Activated T-cell treated with anti-CD3 and anti-CD28 coated beads, Interleukin-2, amount 50 U/mL, for 72 hours (primary cell): Measurements from ENCODE around the gene SORT1. TPM values are rescaled to one million over a fixed set of nuclear protein-coding genes. Genes with fewer than 3 reads are reported as not detected.

Experiments
- ATAC-seq, 2 donors: fragments of 150-1000 bp; cut with Tn5 transposase; replicated peaks in 1 of 2; 2 replicates each; pipeline ENCODE4 v1.10.0; 2021; ENCODE audit warnings: moderate library complexity in 2 of 2, mild to moderate bottlenecking in 1 of 2
- DNase-seq, 2 donors: peaks; one replicate each; pipeline ENCODE4 v3.0.0; 2021 to 2022; ENCODE audit warnings: mixed read lengths in 1 of 2
- H3K27ac Mint-ChIP-seq: one replicate; pipeline ENCODE4 v1.8.0; 2022; ENCODE audit warnings: mild to moderate bottlenecking, moderate library complexity, mixed read lengths
- H3K27me3 Mint-ChIP-seq: one replicate; pipeline ENCODE4 v1.8.0; 2022; ENCODE audit warnings: low read depth, mixed read lengths
- H3K36me3 Mint-ChIP-seq, 2 donors: one replicate each; pipeline ENCODE4 v1.8.0; 2022; ENCODE audit warnings: mixed read lengths in 2 of 2, mild to moderate bottlenecking in 1 of 2; ENCODE audit not compliant: insufficient read depth in 2 of 2
- H3K4me1 Mint-ChIP-seq: one replicate; pipeline ENCODE4 v1.8.0; 2022; ENCODE audit warnings: low read depth, mixed read lengths
- H3K4me3 Mint-ChIP-seq, 2 donors: one replicate each; pipeline ENCODE4 v1.8.0; 2022; ENCODE audit warnings: mild to moderate bottlenecking in 2 of 2, mixed read lengths in 2 of 2, moderate library complexity in 2 of 2
- H3K9me3 Mint-ChIP-seq, 2 donors: one replicate each; pipeline ENCODE4 v1.8.0; 2022; ENCODE audit warnings: mixed read lengths in 2 of 2
- total RNA-seq, 2 donors: library from RNA; stranded (reverse); gene quantifications; one replicate each; pipeline ENCODE4 v1.2.3, GENCODE V29; 2022

The SORT1 gene
- total RNA-seq, 2 donors from 2014 or later = 1.4 to 4.8 TPM

DNA sequence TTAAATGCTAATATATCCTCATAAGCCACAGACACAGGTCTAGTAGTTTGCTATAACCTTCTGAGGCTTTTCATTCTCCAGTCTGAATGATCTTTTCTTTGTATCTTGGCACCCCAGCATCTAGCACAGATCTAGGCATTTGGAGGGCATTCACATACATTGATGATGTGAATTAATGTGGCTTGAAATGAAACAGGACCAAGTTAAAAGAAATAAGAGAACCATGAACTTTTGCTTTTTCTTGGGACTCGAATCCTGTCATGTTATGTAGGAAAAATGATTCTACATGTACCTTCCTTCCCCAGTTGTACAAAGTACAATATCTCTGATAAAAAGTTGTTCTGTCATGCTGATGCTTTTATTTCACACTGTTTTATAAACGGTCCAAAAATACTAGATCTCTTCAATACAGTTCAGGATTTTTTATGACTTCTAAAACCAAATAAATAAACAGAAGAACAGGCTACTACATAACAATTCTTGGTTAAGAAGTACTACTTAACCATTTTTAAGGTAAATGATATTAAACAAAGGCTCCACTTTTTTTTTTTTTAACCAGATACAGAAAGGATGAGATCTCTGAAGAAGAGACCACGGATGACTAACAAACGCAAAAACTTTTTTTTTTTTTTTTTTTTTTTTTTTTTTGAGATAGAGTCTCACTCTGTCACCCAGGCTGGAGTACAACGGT, 3.0 kb downstream of the SORT1 start:
- DNase-seq (no peak), ATAC-seq (no peak)
- peaks cover 41% of the 10 kb centered on the region for H3K4me1 Mint-ChIP-seq
- no peak overlapping the region for H3K27ac Mint-ChIP-seq
- peaks cover 0 to 2% of the 10 kb centered on the region in 2 donors for H3K36me3 Mint-ChIP-seq
- no peaks in the 10 kb centered on the region for H3K9me3 Mint-ChIP-seq
- no peak overlapping the region for H3K4me3 Mint-ChIP-seq
- peaks cover 72% of the 10 kb centered on the region for H3K27me3 Mint-ChIP-seq

DNA sequence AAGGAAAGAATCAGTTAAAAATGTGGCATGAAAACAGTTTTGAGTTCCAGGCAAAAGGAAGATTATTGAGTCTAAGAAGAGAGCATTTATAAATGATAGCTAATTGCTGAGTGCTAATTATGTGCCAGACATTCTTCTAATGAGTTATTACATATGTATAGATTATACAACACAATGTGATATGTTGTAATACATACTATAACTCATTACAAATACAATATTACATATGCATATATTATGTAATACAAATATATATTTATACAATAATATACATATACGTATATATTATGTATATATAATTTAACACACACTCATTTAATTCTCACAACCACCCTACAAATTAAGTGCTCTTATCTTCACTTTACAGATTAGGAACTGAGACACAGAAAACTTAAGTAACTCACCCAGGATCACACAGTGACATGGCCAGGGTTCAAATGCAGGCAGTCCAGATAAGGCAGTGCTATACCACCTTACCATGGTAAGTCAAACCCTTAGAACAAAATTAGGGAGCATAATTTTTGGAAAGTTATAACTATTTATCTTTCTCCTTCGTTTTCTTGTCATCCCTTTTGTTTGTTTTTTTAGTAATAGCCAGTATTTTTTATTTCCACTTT, 4.0 kb downstream of the SORT1 start:
- H3K27me3 Mint-ChIP-seq = peaks cover 78% of the 10 kb centered on the region

DNA sequence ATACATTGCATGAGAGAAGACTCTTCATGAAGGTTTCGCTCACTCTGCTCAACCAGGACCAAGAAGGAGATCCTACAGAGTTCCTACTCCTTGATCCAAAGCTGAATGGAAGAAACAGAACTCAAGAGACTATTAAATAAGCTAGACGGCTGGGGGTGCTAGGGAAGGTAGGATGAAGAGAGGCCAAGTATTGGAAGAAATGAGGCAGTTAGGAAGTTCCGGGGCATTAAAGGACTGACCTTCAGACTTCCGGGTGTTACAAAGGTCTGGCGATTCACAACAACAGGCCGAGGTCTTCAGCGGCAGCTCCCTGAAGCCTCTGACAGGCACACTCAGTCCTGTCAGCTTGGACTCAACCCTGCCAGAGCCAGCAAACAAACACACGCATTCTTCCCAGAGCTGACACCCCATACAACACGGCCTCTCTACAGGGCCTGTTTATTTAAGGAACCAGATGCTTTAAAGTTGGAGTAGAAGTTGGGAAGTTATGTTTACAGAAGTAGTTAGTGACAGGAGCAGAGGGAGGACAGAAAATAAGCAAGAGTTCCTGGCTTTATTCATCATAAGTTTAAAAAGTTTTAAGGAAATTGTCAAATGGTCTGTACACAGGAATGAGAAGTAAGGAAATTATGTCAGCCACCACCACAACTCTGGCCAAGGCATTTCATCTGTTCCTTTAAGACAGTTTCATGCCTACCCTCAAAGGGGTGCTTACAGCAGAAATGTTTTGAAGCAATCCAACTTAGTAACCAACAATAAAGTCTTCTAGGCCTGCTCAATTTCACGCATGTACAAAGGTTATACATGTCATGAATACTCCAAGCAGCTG, 4.7 kb downstream of the SORT1 start:
- H3K9me3 Mint-ChIP-seq = no peaks in the 10 kb centered on the region
- H3K4me3 Mint-ChIP-seq = no peak overlapping the region
- ATAC-seq (no peak), DNase-seq (no peak)
- H3K27ac Mint-ChIP-seq = no peak overlapping the region
- H3K36me3 Mint-ChIP-seq = peaks cover 0 to 2% of the 10 kb centered on the region in 2 donors
- H3K27me3 Mint-ChIP-seq = peaks cover 72% of the 10 kb centered on the region
- H3K4me1 Mint-ChIP-seq = peaks cover 39% of the 10 kb centered on the region

More for the DNA sequence above, 4.0 kb downstream of the SORT1 start:
- peaks cover 0 to 2% of the 10 kb centered on the region in 2 donors for H3K36me3 Mint-ChIP-seq
- DNase-seq = no peak
- no peak for ATAC-seq
- no peak overlapping the region for H3K27ac Mint-ChIP-seq
- peaks cover 41% of the 10 kb centered on the region for H3K4me1 Mint-ChIP-seq
- no peaks in the 10 kb centered on the region for H3K9me3 Mint-ChIP-seq
- H3K4me3 Mint-ChIP-seq = no peak overlapping the region

DNA sequence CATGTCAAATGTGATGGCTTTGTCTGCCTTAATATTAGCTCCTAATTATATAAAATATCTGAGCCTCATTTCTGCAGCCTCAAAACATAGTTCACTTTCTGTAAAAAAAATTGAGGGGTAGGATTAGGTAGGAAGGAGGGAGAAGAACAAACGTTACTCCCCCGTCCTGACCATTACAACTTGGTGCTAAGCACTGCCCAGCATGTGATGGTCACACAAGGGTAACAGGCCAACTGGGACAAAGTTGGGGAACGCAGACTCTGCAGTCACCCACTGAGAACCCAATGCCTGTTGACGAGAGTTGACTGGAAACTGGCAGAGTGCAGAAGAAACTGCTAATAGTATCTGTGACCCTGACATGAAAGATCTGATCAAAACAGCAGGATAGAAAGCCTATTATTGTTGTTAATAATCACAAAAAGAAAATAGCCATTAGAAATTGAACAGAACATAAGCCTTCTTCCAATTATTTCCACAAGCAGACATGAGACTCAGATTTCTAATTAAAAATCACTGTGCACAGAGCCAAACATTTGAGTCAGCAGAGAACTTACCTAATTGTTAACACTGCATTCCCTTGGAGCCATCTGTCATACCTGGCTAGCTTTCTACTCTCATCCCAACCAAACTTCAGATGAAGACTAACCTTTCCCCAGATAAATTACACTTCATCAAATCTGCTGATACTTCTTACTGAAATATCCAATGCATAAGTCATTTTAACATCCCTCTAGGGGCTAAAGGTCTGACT, 5.5 kb downstream of the SORT1 start:
- H3K4me3 Mint-ChIP-seq = no peak overlapping the region
- DNase-seq (no peak), ATAC-seq (no peak)
- peaks cover 0 to 2% of the 10 kb centered on the region in 2 donors for H3K36me3 Mint-ChIP-seq
- H3K27me3 Mint-ChIP-seq = peaks cover 70% of the 10 kb centered on the region
- no peak overlapping the region for H3K27ac Mint-ChIP-seq
- H3K4me1 Mint-ChIP-seq = peaks cover 39% of the 10 kb centered on the region
- H3K9me3 Mint-ChIP-seq = no peaks in the 10 kb centered on the region

DNA sequence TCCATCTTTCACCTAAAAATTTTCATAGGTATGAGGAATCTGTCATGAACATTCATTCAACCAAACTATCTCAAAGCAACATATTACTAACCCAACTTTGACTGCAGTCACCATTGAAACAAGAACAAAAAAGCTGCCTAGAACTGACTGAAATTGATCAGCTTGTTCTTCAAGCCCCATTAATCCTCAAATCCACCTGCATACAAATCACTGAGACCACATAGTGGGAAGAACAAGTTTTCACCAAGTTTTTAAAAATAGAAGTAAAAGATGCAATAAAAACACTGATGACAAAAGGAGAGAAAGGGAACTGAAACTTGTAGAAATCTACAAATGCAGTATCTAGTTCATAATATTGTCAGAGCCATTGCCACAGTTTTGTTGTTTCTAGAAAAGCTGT, 6.1 kb downstream of the SORT1 start:
- no peak for DNase-seq
- ATAC-seq = peak; percentile 46 to 68
- Mint-ChIP-seq H3K4me3 (peak overlapping the region; percentile 36 to 49), H3K9me3 (no peaks in the 10 kb centered on the region), H3K4me1 (peaks cover 33% of the 10 kb centered on the region), H3K36me3 (no peaks in the 10 kb centered on the region), H3K27me3 (peaks cover 64% of the 10 kb centered on the region), H3K27ac (peak overlapping the region; percentile 56)

DNA sequence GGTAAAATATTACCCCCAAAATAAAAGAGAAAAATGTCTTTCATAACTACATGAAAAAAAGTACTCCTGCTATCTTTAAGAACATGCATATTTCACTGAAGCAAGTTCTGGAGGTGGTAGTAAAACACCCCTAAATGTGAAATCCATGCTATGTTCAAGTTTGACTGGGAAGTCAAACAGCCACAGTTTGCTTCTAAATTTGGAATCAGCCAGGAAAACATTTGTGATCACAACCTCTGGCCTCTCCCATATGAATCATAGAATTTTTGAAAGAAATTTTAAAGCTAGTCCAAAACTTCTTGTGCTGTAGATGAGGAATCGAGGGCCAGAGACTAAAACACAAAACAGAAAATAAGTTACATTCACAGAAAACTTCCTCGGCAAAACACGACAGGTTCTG, 6.6 kb downstream of the SORT1 start:
- no peaks in the 10 kb centered on the region for H3K9me3 Mint-ChIP-seq

DNA sequence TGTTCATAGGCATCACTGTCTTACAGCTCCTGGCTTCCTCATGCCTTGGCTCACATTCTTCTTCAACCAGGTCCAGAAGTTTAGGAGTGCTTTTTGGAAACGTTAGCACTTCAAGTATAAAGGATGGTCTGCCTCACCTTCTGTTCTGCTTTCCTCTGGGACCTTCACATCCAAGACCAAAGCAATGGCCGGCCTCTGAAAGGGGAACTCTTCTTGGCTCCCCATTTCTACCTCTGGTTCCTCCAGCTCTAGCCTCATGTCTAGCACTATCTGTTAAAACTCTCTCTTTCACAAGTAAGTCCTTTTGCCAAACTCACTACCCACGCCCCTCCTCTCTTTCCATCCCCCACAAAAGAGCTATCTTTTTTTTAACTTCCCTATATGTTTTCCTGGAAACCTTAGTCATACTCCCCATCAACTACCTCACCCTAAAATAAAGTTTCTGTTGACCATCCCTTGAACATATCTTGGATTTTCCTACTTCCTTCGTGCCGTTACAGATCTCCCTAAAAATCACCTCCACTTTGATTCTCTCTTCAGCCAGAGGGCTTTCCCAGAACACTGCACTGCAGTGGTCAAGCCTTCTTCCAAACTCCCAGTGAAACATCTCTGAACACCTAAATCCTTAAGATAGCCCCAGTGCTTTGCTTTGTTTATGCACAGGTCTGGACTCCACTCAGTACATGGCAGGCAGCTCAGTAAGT, 7.9 kb downstream of the SORT1 start:
- ATAC-seq (no peak), DNase-seq (no peak)
- peaks cover 46% of the 10 kb centered on the region for H3K27me3 Mint-ChIP-seq
- no peak overlapping the region for H3K27ac Mint-ChIP-seq
- no peak overlapping the region for H3K4me3 Mint-ChIP-seq
- no peaks in the 10 kb centered on the region for H3K9me3 Mint-ChIP-seq
- peaks cover 21% of the 10 kb centered on the region for H3K4me1 Mint-ChIP-seq
- H3K36me3 Mint-ChIP-seq = no peaks in the 10 kb centered on the region

More for the DNA sequence above, 6.6 kb downstream of the SORT1 start:
- H3K4me1 Mint-ChIP-seq = peaks cover 29% of the 10 kb centered on the region
- H3K27me3 Mint-ChIP-seq = peaks cover 59% of the 10 kb centered on the region
- no peak overlapping the region for H3K4me3 Mint-ChIP-seq
- H3K36me3 Mint-ChIP-seq = no peaks in the 10 kb centered on the region
- DNase-seq = no peak
- H3K27ac Mint-ChIP-seq = no peak overlapping the region
- no peak for ATAC-seq

DNA sequence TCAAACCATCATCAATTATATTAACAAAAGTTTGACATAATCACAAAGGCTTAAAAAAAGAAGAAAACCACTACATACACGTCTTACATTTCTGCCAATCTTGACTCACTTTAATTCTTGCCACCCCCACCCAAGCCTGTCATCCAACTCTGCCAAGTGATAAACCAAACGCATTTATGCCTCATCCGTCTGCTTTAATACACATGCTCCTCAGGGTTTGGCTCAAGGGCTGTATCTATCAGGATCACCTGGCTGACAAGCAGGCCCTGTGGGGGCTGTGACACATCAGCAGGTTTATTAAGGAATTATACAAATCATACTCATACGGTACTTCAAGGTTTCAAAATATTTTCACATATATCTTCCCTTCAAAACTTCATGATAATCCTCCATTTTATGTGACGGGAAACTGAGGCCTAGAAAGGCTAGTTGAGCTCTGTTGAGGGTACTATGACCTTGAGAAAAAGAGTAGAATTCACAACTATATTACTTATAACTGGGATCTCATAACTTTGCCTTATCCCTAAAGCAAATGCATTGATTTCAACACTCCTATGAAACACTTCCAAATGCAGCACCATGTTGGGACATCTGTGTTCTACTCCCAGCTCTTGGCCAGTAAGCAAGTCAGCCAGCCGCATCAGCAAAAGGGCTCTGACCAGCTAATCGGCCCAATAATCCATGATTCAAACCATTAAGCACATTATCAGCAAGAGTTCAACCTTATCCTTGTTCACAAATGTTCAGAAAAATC, 8.7 kb downstream of the SORT1 start:
- H3K27me3 Mint-ChIP-seq = peaks cover 40% of the 10 kb centered on the region
- no peak for DNase-seq
- H3K36me3 Mint-ChIP-seq = no peaks in the 10 kb centered on the region
- peaks cover 0 to 1% of the 10 kb centered on the region in 2 donors for H3K9me3 Mint-ChIP-seq
- peaks cover 21% of the 10 kb centered on the region for H3K4me1 Mint-ChIP-seq
- no peak for ATAC-seq
- no peak overlapping the region for H3K27ac Mint-ChIP-seq
- no peak overlapping the region for H3K4me3 Mint-ChIP-seq

DNA sequence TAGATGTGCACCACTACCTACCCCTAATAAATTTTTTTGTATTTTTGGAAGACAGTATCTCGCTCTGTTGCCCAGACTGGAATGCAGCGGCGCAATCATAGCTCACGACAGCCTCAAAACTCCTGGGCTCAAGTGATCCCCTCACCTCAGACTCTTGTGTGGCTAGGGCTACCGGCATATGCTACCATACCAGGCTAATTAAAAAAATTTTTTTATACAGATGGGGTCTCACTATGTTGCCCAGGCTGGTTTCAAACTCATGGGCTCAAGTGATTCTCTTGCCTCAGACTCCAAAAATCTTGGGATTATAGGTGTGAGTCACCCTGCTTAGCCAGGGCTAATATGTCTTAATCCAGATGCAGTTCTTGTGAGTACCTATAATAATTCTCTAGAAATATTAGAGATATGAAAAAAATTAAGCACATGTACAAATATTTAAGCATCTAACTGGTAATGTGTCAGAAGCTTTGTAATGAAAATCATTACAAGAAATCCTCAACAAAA, 9.5 kb downstream of the SORT1 start:
- Mint-ChIP-seq H3K27me3 (peaks cover 38% of the 10 kb centered on the region), H3K27ac (no peak overlapping the region)
- ATAC-seq = no peak

DNA sequence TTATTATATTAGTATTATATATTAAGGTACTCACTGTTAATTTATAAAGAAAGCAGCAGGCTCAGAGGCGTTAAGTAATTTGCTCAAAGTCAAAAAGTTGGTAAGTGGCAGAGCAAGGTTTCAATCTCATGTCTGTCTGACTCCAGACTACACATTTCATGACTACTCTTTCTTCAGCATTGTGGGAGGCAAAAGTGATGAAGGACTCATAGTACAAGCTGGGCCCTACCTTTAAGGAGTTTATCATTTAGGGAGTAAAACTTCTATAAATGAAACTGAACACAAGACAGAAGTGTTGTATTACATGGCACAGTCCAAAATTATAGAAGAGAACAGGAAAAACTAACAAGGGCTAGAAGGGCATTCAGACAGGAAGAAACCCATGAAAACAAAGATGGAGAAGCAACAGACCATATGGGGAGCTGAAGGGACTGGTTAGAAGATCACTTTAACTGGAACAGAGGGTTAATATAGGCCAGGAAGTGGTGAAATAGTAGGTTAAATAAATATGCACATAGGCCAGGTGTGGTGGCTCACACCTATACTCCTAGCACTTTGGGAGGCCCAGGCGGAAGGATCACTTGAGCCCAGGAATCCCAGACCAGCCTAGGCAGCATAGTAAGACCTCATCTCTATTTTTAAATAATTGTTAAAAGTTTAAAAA, 11.5 kb downstream of the SORT1 start:
- Mint-ChIP-seq H3K27me3 (peaks cover 19% of the 10 kb centered on the region), H3K36me3 (no peaks in the 10 kb centered on the region), H3K27ac (peak overlapping the region; percentile 1), H3K4me3 (no peak overlapping the region), H3K4me1 (peaks cover 7% of the 10 kb centered on the region), H3K9me3 (peaks cover 0 to 1% of the 10 kb centered on the region in 2 donors)
- ATAC-seq (peak; percentile 56 to 91), DNase-seq (no peak)

More for the DNA sequence above, 9.5 kb downstream of the SORT1 start:
- DNase-seq = no peak
- Mint-ChIP-seq H3K4me1 (peaks cover 21% of the 10 kb centered on the region), H3K4me3 (no peak overlapping the region), H3K36me3 (no peaks in the 10 kb centered on the region), H3K9me3 (peaks cover 0 to 1% of the 10 kb centered on the region in 2 donors)

DNA sequence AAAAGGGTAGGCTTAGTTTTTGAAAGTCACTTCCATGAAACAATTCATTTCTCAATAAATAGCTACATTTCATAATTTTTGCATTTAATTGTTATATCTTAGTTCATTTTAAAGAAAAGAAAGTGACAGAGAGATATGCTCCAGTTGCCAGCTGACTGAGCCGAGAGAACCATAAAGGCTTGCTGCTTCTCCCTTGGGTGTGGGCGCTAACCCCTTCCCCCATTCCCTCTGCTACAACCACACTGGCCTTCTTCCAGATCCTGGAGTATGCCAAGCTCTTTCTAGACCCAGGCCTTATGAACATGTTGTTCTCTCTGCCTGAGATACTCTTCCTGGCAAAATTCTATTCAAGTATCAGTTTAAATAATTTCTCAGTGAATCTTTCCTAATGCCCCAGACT, 12.3 kb downstream of the SORT1 start:
- no peak for ATAC-seq
- Mint-ChIP-seq H3K4me3 (no peak overlapping the region), H3K27ac (no peak overlapping the region)

More for the DNA sequence above, 12.3 kb downstream of the SORT1 start:
- Mint-ChIP-seq H3K4me1 (peaks cover 7% of the 10 kb centered on the region), H3K36me3 (no peaks in the 10 kb centered on the region), H3K9me3 (peaks cover 0 to 1% of the 10 kb centered on the region in 2 donors), H3K27me3 (peaks cover 16% of the 10 kb centered on the region)
- DNase-seq = no peak
